HL-60 (cell line): ENCODE results near the gene ZNF627.

Experiments
- DNase-seq, 2 experiments: peaks; one replicate each; pipeline ENCODE4 v3.0.0-alpha.2; 2010 to 2020; ENCODE audit warnings: low read depth in 1 of 2, low spot score in 1 of 2
- H3K27ac ChIP-seq: fragments of 250-450 bp; sonication (Bioruptor Pico); replicated peaks from 2 replicates; pipeline ENCODE4 v1.5.1; 2020; ENCODE audit warnings: mild to moderate bottlenecking, moderate library complexity
- H3K27me3 ChIP-seq: fragments of 250-450 bp; sonication (Bioruptor Pico); 2 replicates; pipeline ENCODE4 v1.5.1; 2021; ENCODE audit warnings: mild to moderate bottlenecking, moderate library complexity; ENCODE audit not compliant: insufficient read depth, poor library complexity, severe bottlenecking
- H3K4me3 ChIP-seq: replicated peaks from 2 replicates; pipeline ENCODE4 v1.5.1; 2011; ENCODE audit warnings: mild to moderate bottlenecking, control low read depth, low read length; ENCODE audit not compliant: insufficient read depth
- CTCF ChIP-seq: IDR thresholded peaks from one replicate; pipeline ENCODE4 v1.5.1; 2011; ENCODE audit warnings: low read length, control low read depth, inconsistent platforms; ENCODE audit not compliant: insufficient read depth
- GABPA ChIP-seq: IDR thresholded peaks from 2 replicates; pipeline ENCODE4 v1.6.1; 2012; ENCODE audit warnings: low read depth
- POLR2AphosphoS5 ChIP-seq: IDR thresholded peaks from 2 replicates; pipeline ENCODE4 v1.6.1; 2012; ENCODE audit warnings: low read depth
- SPI1 ChIP-seq: IDR thresholded peaks from 2 replicates; pipeline ENCODE4 v1.6.1; 2012; ENCODE audit warnings: low read depth, mild to moderate bottlenecking, borderline replicate concordance
- TF ChIP-seq, protein P1 (sequence below): IDR thresholded peaks from 2 replicates; pipeline ENCODE4 v1.6.1; 2012; ENCODE audit warnings: low read depth; ENCODE audit not compliant: insufficient replicate concordance

The ZNF627 gene

DNA sequence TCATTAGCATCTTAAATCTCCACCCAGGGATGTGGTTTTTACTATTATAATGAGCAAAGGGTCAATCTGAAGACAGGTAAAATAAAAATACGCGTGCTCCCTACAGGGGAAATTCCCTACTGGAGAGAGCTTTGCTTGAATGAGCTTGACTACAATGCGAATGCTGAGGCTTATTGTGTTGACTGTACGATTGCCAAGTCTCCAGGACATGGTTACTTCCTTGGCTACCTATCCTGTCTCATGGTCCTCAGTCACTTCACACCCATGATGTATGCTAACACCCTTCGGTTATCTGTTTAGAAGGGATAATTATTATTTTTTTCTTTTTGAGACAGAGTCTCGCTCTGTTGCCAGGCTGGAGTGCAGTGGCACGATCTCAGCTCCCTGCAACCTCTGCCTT, 61.7 kb downstream of the ZNF627 start:
- no peak overlapping the region for H3K4me3 ChIP-seq
- no peak for TF ChIP-seq CTCF
- no peak for TF ChIP-seq GABPA
- TF ChIP-seq, protein P1, sequence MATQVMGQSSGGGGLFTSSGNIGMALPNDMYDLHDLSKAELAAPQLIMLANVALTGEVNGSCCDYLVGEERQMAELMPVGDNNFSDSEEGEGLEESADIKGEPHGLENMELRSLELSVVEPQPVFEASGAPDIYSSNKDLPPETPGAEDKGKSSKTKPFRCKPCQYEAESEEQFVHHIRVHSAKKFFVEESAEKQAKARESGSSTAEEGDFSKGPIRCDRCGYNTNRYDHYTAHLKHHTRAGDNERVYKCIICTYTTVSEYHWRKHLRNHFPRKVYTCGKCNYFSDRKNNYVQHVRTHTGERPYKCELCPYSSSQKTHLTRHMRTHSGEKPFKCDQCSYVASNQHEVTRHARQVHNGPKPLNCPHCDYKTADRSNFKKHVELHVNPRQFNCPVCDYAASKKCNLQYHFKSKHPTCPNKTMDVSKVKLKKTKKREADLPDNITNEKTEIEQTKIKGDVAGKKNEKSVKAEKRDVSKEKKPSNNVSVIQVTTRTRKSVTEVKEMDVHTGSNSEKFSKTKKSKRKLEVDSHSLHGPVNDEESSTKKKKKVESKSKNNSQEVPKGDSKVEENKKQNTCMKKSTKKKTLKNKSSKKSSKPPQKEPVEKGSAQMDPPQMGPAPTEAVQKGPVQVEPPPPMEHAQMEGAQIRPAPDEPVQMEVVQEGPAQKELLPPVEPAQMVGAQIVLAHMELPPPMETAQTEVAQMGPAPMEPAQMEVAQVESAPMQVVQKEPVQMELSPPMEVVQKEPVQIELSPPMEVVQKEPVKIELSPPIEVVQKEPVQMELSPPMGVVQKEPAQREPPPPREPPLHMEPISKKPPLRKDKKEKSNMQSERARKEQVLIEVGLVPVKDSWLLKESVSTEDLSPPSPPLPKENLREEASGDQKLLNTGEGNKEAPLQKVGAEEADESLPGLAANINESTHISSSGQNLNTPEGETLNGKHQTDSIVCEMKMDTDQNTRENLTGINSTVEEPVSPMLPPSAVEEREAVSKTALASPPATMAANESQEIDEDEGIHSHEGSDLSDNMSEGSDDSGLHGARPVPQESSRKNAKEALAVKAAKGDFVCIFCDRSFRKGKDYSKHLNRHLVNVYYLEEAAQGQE: no peak
- TF ChIP-seq POLR2AphosphoS5: no peak
- no peak for TF ChIP-seq SPI1
- no peaks in the 10 kb centered on the region for H3K27me3 ChIP-seq
- no peak for DNase-seq
- H3K27ac ChIP-seq: no peak overlapping the region

- no peaks in the 10 kb centered on the region for H3K27me3 ChIP-seq
- no peak overlapping the region for H3K27ac ChIP-seq
- DNase-seq: no peak
- no peak for TF ChIP-seq SPI1
- no peak for TF ChIP-seq POLR2AphosphoS5
- TF ChIP-seq CTCF: no peak
- TF ChIP-seq, protein P1: no peak
- no peak for TF ChIP-seq GABPA
- H3K4me3 ChIP-seq: no peak overlapping the region
Observed at GRCh38 chr19:11659612-11660011, 62.3 kb downstream of the ZNF627 start.

- TF ChIP-seq GABPA (no peak), SPI1 (no peak), POLR2AphosphoS5 (no peak), CTCF (no peak)
- TF ChIP-seq, protein P1: no peak
- no peaks in the 10 kb centered on the region for H3K27me3 ChIP-seq
- DNase-seq: no peak
- H3K27ac ChIP-seq: no peak overlapping the region
- H3K4me3 ChIP-seq: no peak overlapping the region
Observed at GRCh38 chr19:11662278-11662677, 65.0 kb downstream of the ZNF627 start.
